ENCODE data around the gene ARRB1. TPM values are rescaled to one million over a fixed set of nuclear protein-coding genes. Genes with fewer than 3 reads are reported as not detected.

ARRB1 gene
- total and polyA plus RNA-seq, 10 of the 15 experiments (the other 5 are each of a cell fraction or from before 2014, with no cell fraction given), result 0.39 to 12.9 (median 1.7) TPM

- TF ChIP-seq HSF1 (IDR thresholded peaks at IDR 0.05; ENCODE audit: low read depth, low read length) (0 out of 2 replicates have a peak, but pooled peaks have one; percentile 37), CHD2 (IDR thresholded peaks at IDR 0.05; ENCODE audit: borderline replicate concordance, low read depth, low read length) (peak; percentile 65; the same call in 1 of the 2 replicates), NR2C1 (IDR thresholded peaks at IDR 0.05) (peak; percentile 84), BACH1 (IDR thresholded peaks at IDR 0.05; ENCODE audit: borderline replicate concordance) (peak; percentile 87), CUX1 (IDR thresholded peaks at IDR 0.05; ENCODE audit: insufficient replicate concordance, low read depth, low read length) (peak; percentile 22), PML (IDR thresholded peaks at IDR 0.05; ENCODE audit: low read length) (peak; percentile 99), LARP7 (IDR thresholded peaks at IDR 0.05) (peak; percentile 100), EED (IDR thresholded peaks at IDR 0.05; ENCODE audit: low read depth) (no peak), MEF2A (IDR thresholded peaks at IDR 0.05; ENCODE audit: insufficient read depth, low read depth, low read length) (no peak), SMARCA5 (IDR thresholded peaks at IDR 0.05) (peak; percentile 93), ELK1 (IDR thresholded peaks at IDR 0.05; ENCODE audit: low read depth, low read length) (peak; percentile 92), TAF1 (IDR thresholded peaks at IDR 0.05; ENCODE audit: borderline replicate concordance, low read depth, low read length) (peak; percentile 100), TBL1XR1 (IDR thresholded peaks at IDR 0.05; ENCODE audit: low read depth, low read length) (no peak; the same call in 1 of the 2 replicates), ZBTB33 (IDR thresholded peaks at IDR 0.05) (no peak), HDAC6 (IDR thresholded peaks at IDR 0.05; ENCODE audit: unreplicated experiment) (peak; percentile 85), MTA3 (IDR thresholded peaks at IDR 0.05; ENCODE audit: borderline replicate concordance, low read length) (no peak), FOXK2 (IDR thresholded peaks at IDR 0.05) (no peak)
- TF ChIP-seq, protein P1, sequence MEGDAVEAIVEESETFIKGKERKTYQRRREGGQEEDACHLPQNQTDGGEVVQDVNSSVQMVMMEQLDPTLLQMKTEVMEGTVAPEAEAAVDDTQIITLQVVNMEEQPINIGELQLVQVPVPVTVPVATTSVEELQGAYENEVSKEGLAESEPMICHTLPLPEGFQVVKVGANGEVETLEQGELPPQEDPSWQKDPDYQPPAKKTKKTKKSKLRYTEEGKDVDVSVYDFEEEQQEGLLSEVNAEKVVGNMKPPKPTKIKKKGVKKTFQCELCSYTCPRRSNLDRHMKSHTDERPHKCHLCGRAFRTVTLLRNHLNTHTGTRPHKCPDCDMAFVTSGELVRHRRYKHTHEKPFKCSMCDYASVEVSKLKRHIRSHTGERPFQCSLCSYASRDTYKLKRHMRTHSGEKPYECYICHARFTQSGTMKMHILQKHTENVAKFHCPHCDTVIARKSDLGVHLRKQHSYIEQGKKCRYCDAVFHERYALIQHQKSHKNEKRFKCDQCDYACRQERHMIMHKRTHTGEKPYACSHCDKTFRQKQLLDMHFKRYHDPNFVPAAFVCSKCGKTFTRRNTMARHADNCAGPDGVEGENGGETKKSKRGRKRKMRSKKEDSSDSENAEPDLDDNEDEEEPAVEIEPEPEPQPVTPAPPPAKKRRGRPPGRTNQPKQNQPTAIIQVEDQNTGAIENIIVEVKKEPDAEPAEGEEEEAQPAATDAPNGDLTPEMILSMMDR (IDR thresholded peaks at IDR 0.05 in 2 of 3, conservative IDR thresholded peaks at IDR 0.05 in 1 of 3; ENCODE audit: control insufficient read depth in 2 of 3, extremely low read depth in 1 of 3, insufficient read depth in 1 of 3, low read depth in 3 of 3, low read length in 3 of 3), result peak in 2 of 3 experiments; percentile 17; a peak in 3 of 6 replicates
Observed at GRCh38 chr11:75399344-75400145, 48.1 kb upstream of the ARRB1 start, which contains the start of gene RPS3 (continued).

Data from GM12878 (cell line).